ENCODE measurements around the gene ELMO1. TPM values are rescaled to one million over a fixed set of nuclear protein-coding genes. Genes with fewer than 3 reads are reported as not detected.

Gene ELMO1
- total RNA-seq, 1 experiment from 2014 or later: 1.1 TPM

DNA sequence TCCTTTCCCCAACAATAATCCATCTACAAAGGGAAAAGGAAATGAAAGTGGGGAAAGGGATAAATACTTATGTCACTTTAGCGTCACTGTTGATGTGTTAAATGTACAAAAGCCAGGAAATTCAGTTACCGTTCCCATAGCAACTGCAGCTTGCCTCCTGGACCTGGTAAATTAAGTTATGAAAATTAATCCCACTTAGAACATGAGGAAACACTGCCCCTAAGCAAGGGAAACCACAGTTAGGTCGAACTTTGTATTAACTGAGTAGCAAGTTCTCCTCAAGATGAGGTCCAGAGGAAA, 386.2 kb downstream of the ELMO1 start:
- H3K9ac ChIP-seq (ENCODE audit: low read length): no peak overlapping the region
- H4K20me1 ChIP-seq (ENCODE audit: insufficient read depth): no peaks in the 10 kb centered on the region
- no peaks in the 10 kb centered on the region for H3K36me3 ChIP-seq (ENCODE audit: control insufficient read depth in 1 of 2, insufficient read depth in 2 of 2, low read length in 2 of 2)
- no peak for ATAC-seq
- H3K4me1 ChIP-seq (ENCODE audit: control insufficient read depth in 1 of 2, insufficient read depth in 2 of 2, low read length in 2 of 2): peaks cover 0 to 4% of the 10 kb centered on the region in 2 experiments; a peak in 1 of 4 replicates
- no peaks in the 10 kb centered on the region for H3K9me2 ChIP-seq (ENCODE audit: insufficient read depth)
- CTCF ChIA-PET: no interaction called here
- no peak for DNase-seq (ENCODE audit: low read depth, low spot score)
- intact Hi-C loops (cut with micrococcal nuclease): no loop called here
- TF ChIP-seq, protein P1, sequence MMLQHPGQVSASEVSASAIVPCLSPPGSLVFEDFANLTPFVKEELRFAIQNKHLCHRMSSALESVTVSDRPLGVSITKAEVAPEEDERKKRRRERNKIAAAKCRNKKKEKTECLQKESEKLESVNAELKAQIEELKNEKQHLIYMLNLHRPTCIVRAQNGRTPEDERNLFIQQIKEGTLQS (IDR thresholded peaks at IDR 0.05): no peak
- TF ChIP-seq EGR1 (IDR thresholded peaks at IDR 0.05; ENCODE audit: low read depth) (no peak), EZH2 (IDR thresholded peaks at IDR 0.05) (no peak), ZFX (IDR thresholded peaks at IDR 0.05) (no peak), EZH2phosphoT487 (IDR thresholded peaks at IDR 0.05; ENCODE audit: borderline replicate concordance) (no peak), SIN3A (IDR thresholded peaks at IDR 0.05; ENCODE audit: low read depth) (no peak), POLR2A (IDR thresholded peaks at IDR 0.05; ENCODE audit: borderline replicate concordance, extremely low read depth, insufficient read depth, insufficient read length) (no peak), YY1 (IDR thresholded peaks at IDR 0.05; ENCODE audit: extremely low read depth, insufficient replicate concordance, low read depth, low read length) (no peak), JUND (IDR thresholded peaks at IDR 0.05) (no peak), FOSL1 (IDR thresholded peaks at IDR 0.05; ENCODE audit: low read depth) (no peak), RAD21 (IDR thresholded peaks at IDR 0.05; ENCODE audit: low read depth) (no peak), TCF7L2 (IDR thresholded peaks at IDR 0.05; ENCODE audit: borderline replicate concordance, extremely low read depth, insufficient read depth, insufficient read length) (no peak), SP1 (IDR thresholded peaks at IDR 0.05; ENCODE audit: low read depth) (no peak), CEBPB (IDR thresholded peaks at IDR 0.05; ENCODE audit: low read depth) (no peak)
- TF ChIP-seq, protein P2, sequence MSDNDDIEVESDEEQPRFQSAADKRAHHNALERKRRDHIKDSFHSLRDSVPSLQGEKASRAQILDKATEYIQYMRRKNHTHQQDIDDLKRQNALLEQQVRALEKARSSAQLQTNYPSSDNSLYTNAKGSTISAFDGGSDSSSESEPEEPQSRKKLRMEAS (IDR thresholded peaks at IDR 0.05): no peak
- TF ChIP-seq, protein P3, sequence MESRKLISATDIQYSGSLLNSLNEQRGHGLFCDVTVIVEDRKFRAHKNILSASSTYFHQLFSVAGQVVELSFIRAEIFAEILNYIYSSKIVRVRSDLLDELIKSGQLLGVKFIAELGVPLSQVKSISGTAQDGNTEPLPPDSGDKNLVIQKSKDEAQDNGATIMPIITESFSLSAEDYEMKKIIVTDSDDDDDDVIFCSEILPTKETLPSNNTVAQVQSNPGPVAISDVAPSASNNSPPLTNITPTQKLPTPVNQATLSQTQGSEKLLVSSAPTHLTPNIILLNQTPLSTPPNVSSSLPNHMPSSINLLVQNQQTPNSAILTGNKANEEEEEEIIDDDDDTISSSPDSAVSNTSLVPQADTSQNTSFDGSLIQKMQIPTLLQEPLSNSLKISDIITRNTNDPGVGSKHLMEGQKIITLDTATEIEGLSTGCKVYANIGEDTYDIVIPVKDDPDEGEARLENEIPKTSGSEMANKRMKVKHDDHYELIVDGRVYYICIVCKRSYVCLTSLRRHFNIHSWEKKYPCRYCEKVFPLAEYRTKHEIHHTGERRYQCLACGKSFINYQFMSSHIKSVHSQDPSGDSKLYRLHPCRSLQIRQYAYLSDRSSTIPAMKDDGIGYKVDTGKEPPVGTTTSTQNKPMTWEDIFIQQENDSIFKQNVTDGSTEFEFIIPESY (IDR thresholded peaks at IDR 0.05; ENCODE audit: extremely low read depth, insufficient replicate concordance, low read length): no peak
- TF ChIP-seq, protein P4, sequence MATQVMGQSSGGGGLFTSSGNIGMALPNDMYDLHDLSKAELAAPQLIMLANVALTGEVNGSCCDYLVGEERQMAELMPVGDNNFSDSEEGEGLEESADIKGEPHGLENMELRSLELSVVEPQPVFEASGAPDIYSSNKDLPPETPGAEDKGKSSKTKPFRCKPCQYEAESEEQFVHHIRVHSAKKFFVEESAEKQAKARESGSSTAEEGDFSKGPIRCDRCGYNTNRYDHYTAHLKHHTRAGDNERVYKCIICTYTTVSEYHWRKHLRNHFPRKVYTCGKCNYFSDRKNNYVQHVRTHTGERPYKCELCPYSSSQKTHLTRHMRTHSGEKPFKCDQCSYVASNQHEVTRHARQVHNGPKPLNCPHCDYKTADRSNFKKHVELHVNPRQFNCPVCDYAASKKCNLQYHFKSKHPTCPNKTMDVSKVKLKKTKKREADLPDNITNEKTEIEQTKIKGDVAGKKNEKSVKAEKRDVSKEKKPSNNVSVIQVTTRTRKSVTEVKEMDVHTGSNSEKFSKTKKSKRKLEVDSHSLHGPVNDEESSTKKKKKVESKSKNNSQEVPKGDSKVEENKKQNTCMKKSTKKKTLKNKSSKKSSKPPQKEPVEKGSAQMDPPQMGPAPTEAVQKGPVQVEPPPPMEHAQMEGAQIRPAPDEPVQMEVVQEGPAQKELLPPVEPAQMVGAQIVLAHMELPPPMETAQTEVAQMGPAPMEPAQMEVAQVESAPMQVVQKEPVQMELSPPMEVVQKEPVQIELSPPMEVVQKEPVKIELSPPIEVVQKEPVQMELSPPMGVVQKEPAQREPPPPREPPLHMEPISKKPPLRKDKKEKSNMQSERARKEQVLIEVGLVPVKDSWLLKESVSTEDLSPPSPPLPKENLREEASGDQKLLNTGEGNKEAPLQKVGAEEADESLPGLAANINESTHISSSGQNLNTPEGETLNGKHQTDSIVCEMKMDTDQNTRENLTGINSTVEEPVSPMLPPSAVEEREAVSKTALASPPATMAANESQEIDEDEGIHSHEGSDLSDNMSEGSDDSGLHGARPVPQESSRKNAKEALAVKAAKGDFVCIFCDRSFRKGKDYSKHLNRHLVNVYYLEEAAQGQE (IDR thresholded peaks at IDR 0.05; ENCODE audit: low read depth): no peak
- TF ChIP-seq, protein P5, sequence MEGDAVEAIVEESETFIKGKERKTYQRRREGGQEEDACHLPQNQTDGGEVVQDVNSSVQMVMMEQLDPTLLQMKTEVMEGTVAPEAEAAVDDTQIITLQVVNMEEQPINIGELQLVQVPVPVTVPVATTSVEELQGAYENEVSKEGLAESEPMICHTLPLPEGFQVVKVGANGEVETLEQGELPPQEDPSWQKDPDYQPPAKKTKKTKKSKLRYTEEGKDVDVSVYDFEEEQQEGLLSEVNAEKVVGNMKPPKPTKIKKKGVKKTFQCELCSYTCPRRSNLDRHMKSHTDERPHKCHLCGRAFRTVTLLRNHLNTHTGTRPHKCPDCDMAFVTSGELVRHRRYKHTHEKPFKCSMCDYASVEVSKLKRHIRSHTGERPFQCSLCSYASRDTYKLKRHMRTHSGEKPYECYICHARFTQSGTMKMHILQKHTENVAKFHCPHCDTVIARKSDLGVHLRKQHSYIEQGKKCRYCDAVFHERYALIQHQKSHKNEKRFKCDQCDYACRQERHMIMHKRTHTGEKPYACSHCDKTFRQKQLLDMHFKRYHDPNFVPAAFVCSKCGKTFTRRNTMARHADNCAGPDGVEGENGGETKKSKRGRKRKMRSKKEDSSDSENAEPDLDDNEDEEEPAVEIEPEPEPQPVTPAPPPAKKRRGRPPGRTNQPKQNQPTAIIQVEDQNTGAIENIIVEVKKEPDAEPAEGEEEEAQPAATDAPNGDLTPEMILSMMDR (IDR thresholded peaks at IDR 0.05 in 2 of 3, conservative IDR thresholded peaks at IDR 0.05 in 1 of 3; ENCODE audit: borderline replicate concordance in 1 of 3, insufficient read depth in 1 of 3, low read depth in 2 of 3, low read length in 2 of 3): no peak
- no peaks in the 10 kb centered on the region for H3K9me3 ChIP-seq (ENCODE audit: control insufficient read depth in 1 of 2, insufficient read depth in 1 of 2, low read depth in 1 of 2, low read length in 2 of 2)
- POLR2A ChIA-PET: no interaction called here
- no peak overlapping the region for H3K27ac ChIP-seq (ENCODE audit: low read depth, low read length)
- H2AFZ ChIP-seq (ENCODE audit: low read depth, low read length, poor library complexity, severe bottlenecking): no peak overlapping the region
- RAD21 ChIA-PET (ENCODE audit: low non-redundant PET in 1 of 2, low total read pairs in 2 of 2, uncharacterized antibody in 2 of 2, unreplicated experiment in 2 of 2): no interaction called here
- no TSS peak for BruUV-seq (replicated peaks)
- H3K79me2 ChIP-seq (ENCODE audit: insufficient read depth, low read length): no peaks in the 10 kb centered on the region
- H3K27me3 ChIP-seq (ENCODE audit: insufficient read depth, low read length): no peaks in the 10 kb centered on the region
- no peak overlapping the region for H3K4me2 ChIP-seq (ENCODE audit: low read length)
- no peak overlapping the region for H3K4me3 ChIP-seq (replicated peaks in 1 of 2; ENCODE audit: low read depth in 1 of 2, low read length in 2 of 2)
